NB4 (cell line): Measurements from ENCODE around the gene WNT1.

ENCODE experiments used
- MYC ChIP-seq: IDR thresholded peaks from 2 replicates; pipeline ENCODE4 v1.6.1; 2011; ENCODE audit warnings: low read depth, low read length
- POLR2A ChIP-seq: IDR thresholded peaks from 2 replicates; pipeline ENCODE4 v1.6.1; 2011; ENCODE audit warnings: mild to moderate bottlenecking; ENCODE audit not compliant: insufficient read length; ENCODE audit errors: extremely low read depth
- TF ChIP-seq, protein P1 (sequence below): IDR thresholded peaks from one replicate; pipeline ENCODE4 v1.5.1; 2012; ENCODE audit warnings: low read depth, low read length
- TF ChIP-seq, protein P2 (sequence below): IDR thresholded peaks from 2 replicates; pipeline ENCODE4 v1.6.1; 2011; ENCODE audit warnings: low read depth, low read length

DNA sequence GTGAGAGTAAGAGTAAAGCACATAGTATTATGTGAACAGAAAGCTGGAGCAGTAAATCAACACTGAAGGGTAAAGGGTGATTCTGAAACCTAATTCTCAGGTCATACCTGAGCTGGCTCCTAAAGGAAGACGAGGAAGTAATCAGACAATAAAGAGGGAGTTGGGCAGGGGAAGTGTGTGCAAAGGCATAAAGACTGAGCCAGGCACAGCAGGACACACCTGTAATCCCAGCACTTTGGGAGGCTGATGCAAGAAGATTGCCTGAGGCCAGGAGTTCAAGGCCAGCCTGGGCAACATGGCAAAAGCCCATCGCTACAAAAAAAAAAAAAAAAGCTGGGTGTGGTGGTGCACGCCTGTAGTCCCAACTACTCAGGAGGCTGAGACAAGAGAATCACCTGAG, 30.4 kb upstream of the WNT1 start:
- TF ChIP-seq, protein P1, sequence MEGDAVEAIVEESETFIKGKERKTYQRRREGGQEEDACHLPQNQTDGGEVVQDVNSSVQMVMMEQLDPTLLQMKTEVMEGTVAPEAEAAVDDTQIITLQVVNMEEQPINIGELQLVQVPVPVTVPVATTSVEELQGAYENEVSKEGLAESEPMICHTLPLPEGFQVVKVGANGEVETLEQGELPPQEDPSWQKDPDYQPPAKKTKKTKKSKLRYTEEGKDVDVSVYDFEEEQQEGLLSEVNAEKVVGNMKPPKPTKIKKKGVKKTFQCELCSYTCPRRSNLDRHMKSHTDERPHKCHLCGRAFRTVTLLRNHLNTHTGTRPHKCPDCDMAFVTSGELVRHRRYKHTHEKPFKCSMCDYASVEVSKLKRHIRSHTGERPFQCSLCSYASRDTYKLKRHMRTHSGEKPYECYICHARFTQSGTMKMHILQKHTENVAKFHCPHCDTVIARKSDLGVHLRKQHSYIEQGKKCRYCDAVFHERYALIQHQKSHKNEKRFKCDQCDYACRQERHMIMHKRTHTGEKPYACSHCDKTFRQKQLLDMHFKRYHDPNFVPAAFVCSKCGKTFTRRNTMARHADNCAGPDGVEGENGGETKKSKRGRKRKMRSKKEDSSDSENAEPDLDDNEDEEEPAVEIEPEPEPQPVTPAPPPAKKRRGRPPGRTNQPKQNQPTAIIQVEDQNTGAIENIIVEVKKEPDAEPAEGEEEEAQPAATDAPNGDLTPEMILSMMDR, result no peak
- TF ChIP-seq POLR2A, result no peak
- TF ChIP-seq, protein P2, sequence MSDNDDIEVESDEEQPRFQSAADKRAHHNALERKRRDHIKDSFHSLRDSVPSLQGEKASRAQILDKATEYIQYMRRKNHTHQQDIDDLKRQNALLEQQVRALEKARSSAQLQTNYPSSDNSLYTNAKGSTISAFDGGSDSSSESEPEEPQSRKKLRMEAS, result no peak
- TF ChIP-seq MYC, result no peak
